Pancreas (tissue), 10 donors: Measurements from ENCODE around the gene MAMDC2. TPM values are rescaled to one million over a fixed set of nuclear protein-coding genes. Genes with fewer than 3 reads are reported as not detected.

Experiments
- ATAC-seq, 4 donors: fragments of 200-7000 bp; cut with Tn5 transposase; one replicate each; pipeline versions ENCODE4 v1.8.0 to v1.9.1; 2020; ENCODE audit warnings: mild to moderate bottlenecking in 4 of 4, moderate library complexity in 4 of 4
- DNase-seq, 6 donors: peaks; one replicate each; pipeline ENCODE4 v3.0.0-alpha.2; 2020
- FAIRE-seq: peaks from 2 replicates; lab custom pipeline; 2012; peaks lifted over from hg19 to GRCh38; lab: Jason Lieb, UNC
- H3K27ac ChIP-seq, 4 donors: fragments of 200-600 bp; sonication (generic); 1 replicate in 3 of 4; 2 replicates in 1 of 4; pipeline versions ENCODE4 v1.5.0 to v1.8.0; 2020
- H3K27me3 ChIP-seq, 4 donors: fragments of 200-600 bp; one replicate each; pipeline ENCODE4 v1.8.0; 2021
- H3K36me3 ChIP-seq, 3 donors: fragments of 200-600 bp; sonication (generic) in 1 of 3; one replicate each; pipeline versions ENCODE4 v1.5.0 to v1.8.0; 2020 to 2021
- H3K4me1 ChIP-seq, 3 donors: fragments of 200-600 bp; one replicate each; pipeline ENCODE4 v1.8.0; 2021
- H3K4me3 ChIP-seq, 4 donors: fragments of 200-600 bp; sonication (generic) in 2 of 4; one replicate each; pipeline versions ENCODE4 v1.5.0 to v1.8.0; 2020 to 2021
- H3K9me3 ChIP-seq, 4 donors: fragments of 200-600 bp; one replicate each; pipeline ENCODE4 v1.8.0; 2021
- CTCF ChIP-seq, 4 donors: fragments of 200-600 bp; sonication (generic) in 3 of 4; IDR thresholded peaks; one replicate each; pipeline versions ENCODE4 v1.5.0 to v1.8.0; 2021; ENCODE audit warnings: antibody characterized with exemption in 4 of 4
- WGBS, 2 donors: extraction: QIAGEN DNeasy Blood & Tissue Kit; methylation state at CpG; one replicate each; pipeline ENCODE4 v1.1.7; 2013; 5-methylcytosine and 5-hydroxymethylcytosine counted together
- intact Hi-C, 3 donors: fragments of 100-400 bp; cut with DNase I; formaldehyde crosslinking; loops; one replicate each; pipeline versions ENCODE4 v1.11.1 to v1.14.2; 2022
- polyA plus RNA-seq, 2 donors: library from polyadenylated mRNA; stranded (reverse); fragments of 200-250 nt; gene quantifications; one replicate each; pipeline ENCODE4 v1.2.3, GENCODE V29; 2013
- total RNA-seq, 6 donors: library from RNA; stranded (reverse); fragmentation: NEBNext Ultra II Directional in 4 of 6; extraction: Animal tissue kit (Norgen Biotek cat#: 25700) in 4 of 6; gene quantifications; one replicate each; pipeline versions ENCODE4 v1.2.1 to v1.2.4, GENCODE V29; 2021 to 2023
- donor health status: healthy with polysubstance abuse.
- donor health status: DM: no; HTN: no; CAD: no; lungs with moderate emphysema.
- donor health status: DM: no; HTN: no; CAD: no.
- donor health status: control.
- donor health status: control.
- donor health status: Bipolar disorder and iron deficiency.
- donor health status: DM: yes; HTN: yes; CAD: no.
- donor health status: DM: no; HTN: no; CAD: no.
- donor health status: DM: no; HTN: no; CAD: no.
- donor health status: DM: yes; HTN: yes; CAD: no.

The MAMDC2 gene
- total and polyA plus RNA-seq, 8 donors = 0.95 to 4.7 (median 1.3) TPM

GRCh38 chr9:70256123-70256551, 212.5 kb downstream of the MAMDC2 start:
- ATAC-seq = peak in 1 of 4 donors; percentile 6
- WGBS, 2 donors = 8 to 10% methylated on average over 7 of the region's 7 CpGs
- Histone ChIP-seq H3K36me3 (no peaks in the 10 kb centered on the region), H3K9me3 (peaks cover 0 to 4% (median 0%) of the 10 kb centered on the region in 4 donors), H3K27ac (peak overlapping the region; percentile 44 to 99 (median 92)), H3K27me3 (no peaks in the 10 kb centered on the region), H3K4me3 (peak overlapping the region in 3 of 4 donors; percentile 5 to 84 (median 66)), H3K4me1 (peaks cover 3 to 43% (median 30%) of the 10 kb centered on the region in 3 donors)
- no peak for FAIRE-seq
- DNase-seq = no peak
- no peak for TF ChIP-seq CTCF (IDR thresholded peaks at IDR 0.05)
- intact Hi-C loops = no loop called here

GRCh38 chr9:70257502-70257901, 213.9 kb downstream of the MAMDC2 start:
- Histone ChIP-seq H3K36me3 (no peaks in the 10 kb centered on the region), H3K27ac (peak overlapping the region; percentile 88 to 99 (median 96)), H3K27me3 (no peaks in the 10 kb centered on the region), H3K4me1 (peaks cover 14 to 54% (median 39%) of the 10 kb centered on the region in 3 donors), H3K4me3 (peak overlapping the region in 3 of 4 donors; percentile 66 to 84 (median 77)), H3K9me3 (peaks cover 0 to 4% (median 0%) of the 10 kb centered on the region in 4 donors)
- ATAC-seq (no peak), FAIRE-seq (no peak), DNase-seq (no peak)
- WGBS, 2 donors = 17 to 22% methylated on average over 3 of the region's 3 CpGs
- TF ChIP-seq CTCF (IDR thresholded peaks at IDR 0.05) = no peak
- intact Hi-C loops = no loop called here

GRCh38 chr9:70257991-70258691, 214.5 kb downstream of the MAMDC2 start:
- intact Hi-C loops = no loop called here
- H3K4me3 ChIP-seq = peak overlapping the region; percentile 2 to 84 (median 72)
- peaks cover 0 to 4% (median 0%) of the 10 kb centered on the region in 4 donors for H3K9me3 ChIP-seq
- H3K27ac ChIP-seq = peak overlapping the region; percentile 88 to 99 (median 96)
- DNase-seq (peak in 5 of 6 donors; percentile 72 to 90 (median 81)), FAIRE-seq (no peak), ATAC-seq (peak; percentile 63 to 78 (median 72))
- WGBS, 2 donors = 3% methylated on average over 26 to 27 of the region's 27 CpGs
- peaks cover 14 to 58% (median 43%) of the 10 kb centered on the region in 3 donors for H3K4me1 ChIP-seq
- no peaks in the 10 kb centered on the region for H3K27me3 ChIP-seq
- no peak for TF ChIP-seq CTCF (IDR thresholded peaks at IDR 0.05)
- no peaks in the 10 kb centered on the region for H3K36me3 ChIP-seq

- no peak for TF ChIP-seq CTCF (IDR thresholded peaks at IDR 0.05)
- H3K27me3 ChIP-seq = no peaks in the 10 kb centered on the region
- peaks cover 0 to 4% (median 0%) of the 10 kb centered on the region in 4 donors for H3K9me3 ChIP-seq
- peaks cover 14 to 63% (median 51%) of the 10 kb centered on the region in 3 donors for H3K4me1 ChIP-seq
- DNase-seq (peak; percentile 85 to 97 (median 94)), FAIRE-seq (no peak), ATAC-seq (peak; percentile 87 to 95 (median 92))
- peak within 1 kb of the TSS; percentile 88 to 99 (median 96) for H3K27ac ChIP-seq
- WGBS, 2 donors = 0 to 1% methylated on average over 66 to 75 of the region's 75 CpGs
- intact Hi-C loops = no loop called here
- H3K36me3 ChIP-seq = no peaks in the 10 kb centered on the region
- H3K4me3 ChIP-seq = peak within 1 kb of the TSS; percentile 65 to 84 (median 72)
Measured at GRCh38 chr9:70258692-70259511, 215.3 kb downstream of the MAMDC2 start, which contains the start of gene SMC5. Gene SMC5, plus strand, starts transcription at chr9:70258978. Its CDS starts 101 bp downstream, at chr9:70259079.
